LNCAP (cell line): ENCODE results near the gene C6orf141.

Source experiments
- CTCF ChIP-seq: fragments of 450-650 bp; IDR thresholded peaks from 2 replicates; pipeline ENCODE4 v1.5.1; 2017; ENCODE audit warnings: mild to moderate bottlenecking

Gene C6orf141

GRCh38 chr6:49527320-49527719 is 23.1 kb upstream of the C6orf141 start:
- no peak for TF ChIP-seq CTCF

- TF ChIP-seq CTCF, result no peak
Observed at GRCh38 chr6:49528571-49528970, 21.9 kb upstream of the C6orf141 start.

GRCh38 chr6:49530141-49530776 is 20.2 kb upstream of the C6orf141 start:
- TF ChIP-seq CTCF, result no peak

- TF ChIP-seq CTCF, result peak; percentile 89
Observed at GRCh38 chr6:49531774-49532569, 18.5 kb upstream of the C6orf141 start.

GRCh38 chr6:49535795-49536194 is 14.7 kb upstream of the C6orf141 start:
- TF ChIP-seq CTCF, result no peak

GRCh38 chr6:49539102-49539501 is 11.4 kb upstream of the C6orf141 start:
- TF ChIP-seq CTCF, result no peak

- no peak for TF ChIP-seq CTCF
Observed at GRCh38 chr6:49540614-49541013, 9.9 kb upstream of the C6orf141 start.
